Stomach (tissue), 4 donors: ENCODE data around the gene SLC35D2.

Experiments
- EP300 ChIP-seq: sonication (generic); formaldehyde crosslinking; IDR thresholded peaks from one replicate; pipeline ENCODE4 v1.6.1; 2017; ENCODE audit warnings: antibody characterized with exemption
- POLR2A ChIP-seq, 4 donors: fragments of 450-650 bp; IDR thresholded peaks; one replicate each; pipeline ENCODE4 v1.6.1; 2016; ENCODE audit warnings: antibody characterized with exemption in 4 of 4, control low read depth in 2 of 4, mild to moderate bottlenecking in 1 of 4, moderate library complexity in 1 of 4
- POLR2AphosphoS5 ChIP-seq, 3 donors: sonication (generic); formaldehyde crosslinking; IDR thresholded peaks; one replicate each; pipeline ENCODE4 v1.6.1; 2016; ENCODE audit warnings: antibody characterized with exemption in 3 of 3
- TF ChIP-seq, protein P1 (sequence below), 7 experiments: fragments of 450-650 bp in 4 of 7; fragments of 200-600 bp in 3 of 7; sonication (generic) in 3 of 7; IDR thresholded peaks; one replicate each; pipeline ENCODE4 v1.5.1; 2016 to 2019; ENCODE audit warnings: antibody characterized with exemption in 7 of 7, control low read depth in 2 of 7, mild to moderate bottlenecking in 1 of 7

DNA sequence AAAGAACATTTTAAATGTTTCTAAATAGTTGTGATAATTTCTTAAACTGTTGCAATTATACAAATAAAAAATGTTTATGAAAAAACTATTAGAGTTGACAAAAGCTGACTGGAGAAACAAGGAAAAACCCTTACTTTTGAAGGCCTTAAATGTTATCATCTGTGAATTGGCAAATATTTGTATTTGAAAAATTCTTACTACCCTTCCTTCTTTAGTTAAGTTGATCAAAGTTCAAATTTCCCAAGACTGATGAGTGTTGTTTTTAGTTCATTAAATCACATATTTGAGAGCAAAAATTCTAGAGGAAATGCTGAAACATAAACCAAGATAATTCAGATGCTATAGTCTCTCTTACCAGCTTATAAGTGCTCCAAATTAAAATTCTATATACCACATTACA lies 2.6 kb upstream of the SLC35D2 start:
- TF ChIP-seq POLR2AphosphoS5 (IDR thresholded peaks at IDR 0.05) (no peak), POLR2A (IDR thresholded peaks at IDR 0.05) (no peak), EP300 (no peak)
- TF ChIP-seq, protein P1, sequence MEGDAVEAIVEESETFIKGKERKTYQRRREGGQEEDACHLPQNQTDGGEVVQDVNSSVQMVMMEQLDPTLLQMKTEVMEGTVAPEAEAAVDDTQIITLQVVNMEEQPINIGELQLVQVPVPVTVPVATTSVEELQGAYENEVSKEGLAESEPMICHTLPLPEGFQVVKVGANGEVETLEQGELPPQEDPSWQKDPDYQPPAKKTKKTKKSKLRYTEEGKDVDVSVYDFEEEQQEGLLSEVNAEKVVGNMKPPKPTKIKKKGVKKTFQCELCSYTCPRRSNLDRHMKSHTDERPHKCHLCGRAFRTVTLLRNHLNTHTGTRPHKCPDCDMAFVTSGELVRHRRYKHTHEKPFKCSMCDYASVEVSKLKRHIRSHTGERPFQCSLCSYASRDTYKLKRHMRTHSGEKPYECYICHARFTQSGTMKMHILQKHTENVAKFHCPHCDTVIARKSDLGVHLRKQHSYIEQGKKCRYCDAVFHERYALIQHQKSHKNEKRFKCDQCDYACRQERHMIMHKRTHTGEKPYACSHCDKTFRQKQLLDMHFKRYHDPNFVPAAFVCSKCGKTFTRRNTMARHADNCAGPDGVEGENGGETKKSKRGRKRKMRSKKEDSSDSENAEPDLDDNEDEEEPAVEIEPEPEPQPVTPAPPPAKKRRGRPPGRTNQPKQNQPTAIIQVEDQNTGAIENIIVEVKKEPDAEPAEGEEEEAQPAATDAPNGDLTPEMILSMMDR (IDR thresholded peaks at IDR 0.05) = no peak
